ENCODE results near the gene GARIN5A.

GARIN5A gene

GRCh38 chr19:50494186-50495019, 17.8 kb upstream of the GARIN5A start:
- no peak overlapping the region for H3K4me3 ChIP-seq (replicated peaks; ENCODE audit: insufficient read depth, low read length)
- no peak for TF ChIP-seq GABPA (IDR thresholded peaks at IDR 0.05; ENCODE audit: low read depth)
- no peak for TF ChIP-seq POLR2AphosphoS5 (IDR thresholded peaks at IDR 0.05; ENCODE audit: low read depth)
- TF ChIP-seq, protein P1, sequence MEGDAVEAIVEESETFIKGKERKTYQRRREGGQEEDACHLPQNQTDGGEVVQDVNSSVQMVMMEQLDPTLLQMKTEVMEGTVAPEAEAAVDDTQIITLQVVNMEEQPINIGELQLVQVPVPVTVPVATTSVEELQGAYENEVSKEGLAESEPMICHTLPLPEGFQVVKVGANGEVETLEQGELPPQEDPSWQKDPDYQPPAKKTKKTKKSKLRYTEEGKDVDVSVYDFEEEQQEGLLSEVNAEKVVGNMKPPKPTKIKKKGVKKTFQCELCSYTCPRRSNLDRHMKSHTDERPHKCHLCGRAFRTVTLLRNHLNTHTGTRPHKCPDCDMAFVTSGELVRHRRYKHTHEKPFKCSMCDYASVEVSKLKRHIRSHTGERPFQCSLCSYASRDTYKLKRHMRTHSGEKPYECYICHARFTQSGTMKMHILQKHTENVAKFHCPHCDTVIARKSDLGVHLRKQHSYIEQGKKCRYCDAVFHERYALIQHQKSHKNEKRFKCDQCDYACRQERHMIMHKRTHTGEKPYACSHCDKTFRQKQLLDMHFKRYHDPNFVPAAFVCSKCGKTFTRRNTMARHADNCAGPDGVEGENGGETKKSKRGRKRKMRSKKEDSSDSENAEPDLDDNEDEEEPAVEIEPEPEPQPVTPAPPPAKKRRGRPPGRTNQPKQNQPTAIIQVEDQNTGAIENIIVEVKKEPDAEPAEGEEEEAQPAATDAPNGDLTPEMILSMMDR (IDR thresholded peaks at IDR 0.05; ENCODE audit: insufficient read depth, low read length), result no peak
- no peak for TF ChIP-seq SPI1 (IDR thresholded peaks at IDR 0.05; ENCODE audit: borderline replicate concordance, low read depth)
- TF ChIP-seq REST (IDR thresholded peaks at IDR 0.05; ENCODE audit: insufficient replicate concordance, low read depth), result no peak
- DNase-seq (ENCODE audit: low read depth in 1 of 2, low spot score in 1 of 2), result no peak
- no peak overlapping the region for H3K27ac ChIP-seq (replicated peaks)
- H3K27me3 ChIP-seq (ENCODE audit: insufficient read depth, poor library complexity, severe bottlenecking), result no peaks in the 10 kb centered on the region

- H3K27ac ChIP-seq (replicated peaks), result no peak overlapping the region
- peaks cover 2% of the 10 kb centered on the region for H3K27me3 ChIP-seq (ENCODE audit: insufficient read depth, poor library complexity, severe bottlenecking)
- H3K4me3 ChIP-seq (replicated peaks; ENCODE audit: insufficient read depth, low read length), result no peak overlapping the region
- TF ChIP-seq POLR2AphosphoS5 (IDR thresholded peaks at IDR 0.05; ENCODE audit: low read depth), result no peak
- no peak for DNase-seq (ENCODE audit: low read depth in 1 of 2, low spot score in 1 of 2)
Measured at GRCh38 chr19:50493171-50493570, 16.5 kb upstream of the GARIN5A start.

- H3K4me3 ChIP-seq (replicated peaks; ENCODE audit: insufficient read depth, low read length), result no peak overlapping the region
- H3K27me3 ChIP-seq (ENCODE audit: insufficient read depth, poor library complexity, severe bottlenecking), result peaks cover 2% of the 10 kb centered on the region
- peak; percentile 38 to 58 for DNase-seq (ENCODE audit: low read depth in 1 of 2, low spot score in 1 of 2)
- no peak overlapping the region for H3K27ac ChIP-seq (replicated peaks)
- TF ChIP-seq SPI1 (IDR thresholded peaks at IDR 0.05; ENCODE audit: borderline replicate concordance, low read depth) (no peak), GABPA (IDR thresholded peaks at IDR 0.05; ENCODE audit: low read depth) (no peak), REST (IDR thresholded peaks at IDR 0.05; ENCODE audit: insufficient replicate concordance, low read depth) (no peak)
Measured at GRCh38 chr19:50492303-50493052, 15.8 kb upstream of the GARIN5A start.

DNA sequence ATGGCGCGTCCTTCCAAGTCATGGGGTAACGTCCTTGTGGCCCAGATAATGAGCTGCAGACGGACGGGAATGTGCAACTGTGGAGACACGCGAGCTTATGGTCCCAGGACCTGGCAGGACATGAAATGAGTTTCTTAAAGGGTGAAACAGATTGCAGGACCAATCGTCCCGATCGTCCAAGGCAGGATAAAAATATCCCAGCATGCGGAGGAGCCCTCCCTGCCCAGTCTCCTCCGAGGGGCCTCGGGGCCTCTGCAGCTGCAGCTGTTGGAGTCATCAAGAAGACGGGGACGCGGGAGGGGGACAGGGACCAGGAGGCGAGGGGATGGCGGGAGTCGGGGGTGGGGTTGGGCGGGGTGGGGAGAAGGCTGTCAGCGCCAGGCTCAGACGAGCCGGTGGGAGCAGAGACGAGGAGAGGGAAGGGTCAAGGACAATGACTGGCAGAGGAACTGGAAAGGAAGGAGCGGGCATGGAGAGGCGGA, 14.4 kb upstream of the GARIN5A start:
- Histone ChIP-seq H3K4me3 (replicated peaks; ENCODE audit: insufficient read depth, low read length) (no peak overlapping the region), H3K27ac (replicated peaks) (no peak overlapping the region), H3K27me3 (ENCODE audit: insufficient read depth, poor library complexity, severe bottlenecking) (peaks cover 2% of the 10 kb centered on the region)
- DNase-seq (ENCODE audit: low read depth in 1 of 2, low spot score in 1 of 2), result no peak
- TF ChIP-seq SPI1 (IDR thresholded peaks at IDR 0.05; ENCODE audit: borderline replicate concordance, low read depth), result no peak
- TF ChIP-seq POLR2AphosphoS5 (IDR thresholded peaks at IDR 0.05; ENCODE audit: low read depth), result no peak
- no peak for TF ChIP-seq GABPA (IDR thresholded peaks at IDR 0.05; ENCODE audit: low read depth)
- TF ChIP-seq, protein P1 (IDR thresholded peaks at IDR 0.05; ENCODE audit: insufficient read depth, low read length), result no peak
- no peak for TF ChIP-seq REST (IDR thresholded peaks at IDR 0.05; ENCODE audit: insufficient replicate concordance, low read depth)

All from HL-60 (cell line).